ENCODE data around the gene CMTM8.

CMTM8 gene

DNA sequence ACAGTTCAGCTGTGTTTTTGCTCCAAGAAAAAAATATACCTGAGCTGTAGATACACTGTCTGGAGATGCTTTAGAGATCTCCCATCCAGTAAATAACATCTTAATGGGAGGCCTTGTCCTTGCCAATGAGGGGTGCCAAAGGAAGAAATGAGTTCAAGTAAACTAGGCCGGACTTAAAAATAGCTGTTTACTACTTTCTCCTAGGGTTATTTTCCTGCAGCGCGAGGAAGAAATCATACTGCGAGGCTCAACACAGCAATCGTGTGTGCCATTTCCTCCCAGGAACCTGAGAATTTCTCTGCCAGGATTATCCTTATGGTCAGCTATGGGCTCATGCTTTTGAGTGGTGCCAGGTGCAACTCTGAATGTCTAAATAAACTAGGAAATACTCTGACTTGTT, 71.9 kb downstream of the CMTM8 start:
- DNase-seq = no peak

DNA sequence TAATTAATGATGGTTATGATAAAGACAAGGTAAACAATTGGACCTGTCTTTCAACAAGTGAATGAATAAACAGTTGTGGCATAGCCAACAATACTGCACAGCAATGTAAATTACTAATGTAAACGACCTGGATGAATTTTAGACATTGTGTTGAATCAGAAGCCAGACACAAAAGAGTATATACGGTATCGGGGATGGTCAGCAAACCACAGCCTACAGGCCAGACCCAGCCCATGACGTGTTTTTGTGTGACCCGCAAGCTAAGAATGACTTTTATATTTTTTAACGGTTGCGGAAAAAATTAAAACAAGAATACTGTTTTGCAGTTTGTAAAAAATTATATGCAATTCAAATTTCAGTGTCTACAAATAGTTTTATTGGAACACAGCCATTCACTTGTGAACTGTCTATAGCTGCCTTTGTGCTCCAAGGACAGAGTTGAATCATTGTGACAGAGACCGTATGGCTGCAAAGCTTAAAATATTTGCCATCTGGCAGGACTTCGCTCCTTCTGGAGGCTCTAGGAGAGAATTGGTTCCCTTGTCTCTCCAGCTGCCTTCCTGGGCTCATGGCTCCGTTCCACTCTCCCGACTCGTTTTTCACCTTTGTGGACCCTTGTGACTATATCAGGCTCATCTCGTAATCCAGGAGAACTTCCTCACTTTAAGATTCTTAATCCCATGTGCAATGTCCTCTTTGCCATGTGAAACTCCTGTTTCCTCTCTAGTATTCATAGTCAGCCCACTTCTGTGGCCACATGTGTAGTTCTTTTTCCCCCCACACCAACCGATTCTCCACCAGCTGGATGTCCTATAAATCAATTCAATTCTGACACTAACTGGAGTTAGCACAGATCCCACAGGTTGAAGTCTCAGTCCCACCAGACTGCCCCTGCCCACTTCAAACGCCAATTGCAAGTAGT, 72.7 kb downstream of the CMTM8 start:
- peak; percentile 42 for DNase-seq

GRCh38 chr3:32312251-32312650, 73.8 kb downstream of the CMTM8 start:
- no peak for DNase-seq

- DNase-seq = no peak
Measured at GRCh38 chr3:32313169-32313568, 74.7 kb downstream of the CMTM8 start.

- DNase-seq = no peak
Measured at GRCh38 chr3:32313723-32314473, 75.4 kb downstream of the CMTM8 start.

DNA sequence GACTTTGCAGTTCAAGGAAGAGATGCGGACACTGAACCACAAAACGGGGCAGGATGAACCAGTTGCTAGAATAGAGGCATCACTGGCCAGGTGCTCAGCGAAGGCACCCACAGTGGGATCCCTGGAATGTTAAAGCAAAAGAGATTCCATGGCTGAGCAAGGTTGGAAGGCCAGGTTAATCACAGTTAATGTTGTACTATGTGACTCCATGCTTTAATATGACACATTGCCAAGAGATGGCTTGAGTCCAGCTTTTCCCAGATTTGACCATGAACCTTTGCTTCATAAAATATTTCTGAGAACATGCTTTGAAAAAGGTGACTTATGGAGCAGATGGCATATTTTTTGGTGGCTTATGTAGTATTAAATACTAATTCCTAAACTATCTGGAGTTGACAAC, 77.0 kb downstream of the CMTM8 start:
- no peak for DNase-seq

- DNase-seq = no peak
Measured at GRCh38 chr3:32316319-32316718, 77.8 kb downstream of the CMTM8 start.

DNA sequence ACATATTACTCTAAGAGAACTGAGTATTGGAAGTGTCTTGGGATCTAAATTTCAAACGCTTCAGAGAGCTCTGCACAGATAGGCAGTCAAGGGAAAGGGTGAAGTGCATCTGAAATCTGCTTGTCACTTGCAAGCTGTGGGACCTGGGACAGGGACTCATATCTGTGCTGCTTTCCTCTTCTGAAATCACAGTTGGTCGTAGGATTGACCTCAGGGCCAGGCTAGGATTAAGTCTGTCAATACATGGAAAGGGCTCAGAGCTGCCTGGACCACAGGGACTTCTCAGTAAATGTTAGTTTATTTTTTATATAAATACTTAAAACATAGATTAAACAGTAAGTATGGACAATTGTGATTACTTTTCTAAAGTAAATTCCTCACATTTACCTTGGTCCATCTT, 78.5 kb downstream of the CMTM8 start:
- no peak for DNase-seq

DNA sequence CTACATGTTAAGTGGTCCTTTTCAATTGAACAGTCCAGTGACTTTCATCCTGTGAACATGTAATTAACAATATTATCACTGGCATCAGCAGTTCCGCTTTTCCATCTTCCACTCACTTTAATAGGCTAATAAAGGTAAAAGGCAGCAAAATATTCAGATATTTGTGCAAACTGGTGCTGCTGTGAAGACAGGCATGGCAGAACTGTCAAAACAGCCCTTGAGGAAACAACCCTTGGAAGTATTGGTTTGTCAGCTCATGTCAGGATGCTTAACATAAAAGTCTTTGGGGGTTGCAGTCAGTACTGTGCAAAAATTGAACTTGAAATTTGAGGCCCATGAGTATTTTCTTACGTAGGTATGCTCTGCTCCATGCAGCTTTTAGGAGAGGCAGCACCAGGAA, 81.1 kb downstream of the CMTM8 start:
- DNase-seq = no peak

- no peak for DNase-seq
Measured at GRCh38 chr3:32320080-32320479, 81.6 kb downstream of the CMTM8 start.

DNA sequence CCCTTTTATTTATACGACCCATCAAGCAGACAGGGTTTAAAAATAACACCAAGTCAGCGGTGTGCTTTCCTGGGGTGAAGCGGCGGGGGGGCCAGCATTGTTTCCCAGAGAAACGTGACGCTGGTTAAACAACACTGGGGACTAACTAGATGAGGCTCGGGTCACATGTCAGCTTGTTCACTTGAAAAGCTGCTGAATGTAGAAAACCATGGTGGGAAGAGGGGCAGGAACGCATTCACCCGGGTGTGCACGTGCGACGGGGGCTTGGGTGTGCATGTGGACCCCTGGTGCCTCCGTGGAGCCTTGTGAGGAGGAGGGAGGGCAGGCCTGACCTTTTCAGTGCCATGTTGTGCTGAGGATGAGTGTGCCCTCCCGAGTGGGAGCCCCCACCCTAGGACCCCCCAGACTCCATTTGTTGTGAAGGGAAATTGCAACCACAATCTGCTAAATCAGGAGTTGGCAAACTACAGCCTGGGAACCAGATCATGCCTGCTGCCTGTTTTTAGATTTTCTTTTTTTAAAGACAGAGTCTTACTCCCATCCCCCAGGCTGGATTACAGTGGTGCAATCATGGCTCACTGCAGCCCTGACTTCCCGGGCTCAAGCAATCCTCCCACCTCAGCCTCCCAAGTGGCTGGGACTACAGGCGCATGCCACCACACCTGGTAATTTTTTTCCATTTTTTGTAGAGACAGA, 82.8 kb downstream of the CMTM8 start:
- DNase-seq = no peak

DNA sequence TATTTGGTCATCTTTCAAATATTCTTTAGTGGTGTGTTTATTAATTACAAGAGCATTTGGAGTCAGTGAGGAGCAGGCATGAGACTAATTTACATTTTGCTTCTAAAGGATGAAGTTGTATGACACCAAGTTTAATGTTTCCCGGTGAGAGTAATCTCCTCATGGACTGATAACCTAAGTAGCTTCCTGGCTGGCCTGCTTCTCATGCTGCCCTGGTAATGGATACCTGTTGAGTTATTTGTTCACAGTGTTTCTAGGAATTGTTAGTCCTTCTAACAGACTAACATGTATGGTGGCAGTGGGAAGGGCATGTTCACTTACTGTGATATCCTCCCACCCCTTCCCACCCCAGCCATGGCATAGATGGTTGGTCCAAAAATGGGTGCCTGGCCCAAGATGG, 83.8 kb downstream of the CMTM8 start:
- DNase-seq = no peak

GRCh38 chr3:32323604-32324003, 85.1 kb downstream of the CMTM8 start:
- no peak for DNase-seq

GRCh38 chr3:32325201-32325600, 86.7 kb downstream of the CMTM8 start:
- DNase-seq = no peak

GRCh38 chr3:32325927-32326326, 87.4 kb downstream of the CMTM8 start:
- DNase-seq = no peak

GRCh38 chr3:32326795-32327194, 88.3 kb downstream of the CMTM8 start:
- DNase-seq = no peak

DNA sequence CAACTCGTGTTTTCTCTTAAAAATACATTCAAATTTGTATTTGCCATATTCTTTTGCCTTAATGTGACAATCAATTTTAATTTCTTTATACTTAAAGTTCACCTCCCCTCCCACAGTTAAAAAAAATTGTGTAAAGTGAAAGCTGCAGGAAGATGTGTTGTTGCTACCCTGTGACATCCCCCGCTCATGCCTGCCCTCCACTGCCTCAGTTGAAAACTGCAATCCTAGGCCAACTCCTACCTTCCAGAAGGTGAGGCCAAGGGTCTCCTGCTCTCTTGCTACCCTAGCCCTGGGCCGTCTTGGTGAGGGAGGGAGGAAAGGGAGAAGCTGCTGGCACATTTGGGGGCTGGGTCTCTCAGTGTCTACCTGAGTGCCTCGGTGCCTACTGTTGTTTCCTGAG, 96.2 kb downstream of the CMTM8 start:
- no peak for DNase-seq

DNA sequence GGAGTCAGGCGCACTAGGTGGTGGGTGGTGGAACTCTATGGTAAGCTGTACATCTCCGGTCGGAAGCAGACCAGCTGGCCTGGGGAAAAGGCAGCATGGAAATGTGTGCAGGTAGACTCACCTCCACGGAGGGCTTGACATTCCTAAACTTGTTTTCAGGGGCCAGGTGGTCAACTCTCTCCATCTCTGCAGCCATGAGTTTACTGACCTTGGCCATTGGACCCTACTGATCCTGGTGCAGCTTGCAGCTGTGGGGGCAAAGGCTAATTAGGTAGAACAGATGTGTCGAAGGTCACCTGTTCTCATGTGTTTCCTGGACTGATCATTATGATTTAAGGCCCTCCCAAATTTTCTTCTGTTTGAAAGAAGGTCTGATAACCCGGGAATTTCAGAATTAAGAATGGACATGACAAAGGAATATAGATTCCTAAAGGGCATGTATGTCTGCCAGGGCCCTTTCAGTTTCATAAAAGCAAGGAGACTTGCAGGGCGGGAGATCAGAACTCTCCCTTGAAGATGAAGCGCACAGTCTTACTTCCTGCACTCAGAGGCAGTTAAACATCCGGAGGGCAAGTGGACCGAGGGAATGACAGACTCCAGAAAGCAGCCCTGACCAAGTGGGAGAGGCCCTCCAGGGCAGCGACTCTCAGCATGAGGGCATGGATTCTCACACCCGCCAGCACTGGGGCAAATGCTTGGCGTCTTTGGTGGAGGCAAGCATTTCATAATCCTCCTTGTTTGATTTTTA, 97.1 kb downstream of the CMTM8 start:
- no peak for DNase-seq

- no peak for DNase-seq
Measured at GRCh38 chr3:32336113-32336498, 97.6 kb downstream of the CMTM8 start.

GRCh38 chr3:32337505-32337904, 99.0 kb downstream of the CMTM8 start:
- DNase-seq = no peak

DNA sequence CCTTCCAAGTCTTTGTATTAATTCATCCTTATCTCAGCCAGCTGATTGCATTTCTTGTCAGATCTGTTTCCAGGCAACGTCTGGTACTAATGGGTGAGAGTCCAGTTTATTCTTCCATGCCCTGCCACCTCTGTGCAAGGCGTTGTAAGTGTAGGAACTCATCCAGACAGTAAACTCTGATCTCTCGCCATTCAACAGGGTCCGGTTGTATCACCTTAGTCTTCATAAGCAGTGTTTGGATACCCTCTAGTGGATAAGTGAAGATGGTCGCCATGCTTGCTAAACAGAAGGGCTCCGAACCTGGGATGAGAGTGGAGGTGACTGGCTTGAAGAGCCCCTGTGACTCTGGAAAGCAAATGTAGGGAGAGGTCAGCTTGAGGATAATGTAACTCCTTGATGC, 101.6 kb downstream of the CMTM8 start:
- DNase-seq = no peak

- DNase-seq = no peak
Measured at GRCh38 chr3:32340611-32341365, 102.3 kb downstream of the CMTM8 start.

Data from left hindlimb (tissue), 1 donor.